ENCODE results near the gene UGP2. TPM values are rescaled to one million over a fixed set of nuclear protein-coding genes. Genes with fewer than 3 reads are reported as not detected.
"Not testable (repeated sequence)": the region's sequence is repeated elsewhere in the genome, so short reads cannot be mapped to it uniquely, and the experiment has no call there.

The UGP2 gene
- total and polyA plus RNA-seq, 4 donors, result 76.2 to 723 (median 261) TPM

DNA sequence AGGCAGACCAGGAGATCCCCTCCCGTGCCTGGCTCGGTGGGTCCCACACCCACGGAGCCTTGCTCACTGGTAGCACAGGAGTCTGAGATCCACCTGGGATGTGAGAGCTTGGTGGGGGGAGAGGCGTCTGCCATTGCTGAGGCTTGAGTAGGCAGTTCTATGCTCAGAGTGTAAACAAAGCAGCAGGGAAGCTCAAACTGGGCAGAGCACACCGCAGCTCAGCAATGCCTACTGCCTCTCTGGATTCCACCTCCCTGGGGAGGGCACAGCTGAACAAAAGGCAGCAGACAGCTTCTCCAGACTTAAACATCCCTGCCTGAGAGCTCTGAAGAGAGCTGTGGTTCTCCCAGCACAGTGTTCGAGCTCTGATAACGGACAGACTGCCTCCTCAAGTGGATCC, 85.1 kb downstream of the UGP2 start:
- H3K27ac ChIP-seq (ENCODE audit: low read depth in 1 of 2, low read length in 2 of 2), result no peak overlapping the region
- no peaks in the 10 kb centered on the region for H3K27me3 ChIP-seq (ENCODE audit: control insufficient read depth in 4 of 4, insufficient read depth in 4 of 4, low read length in 3 of 4)
- no peak overlapping the region for H3K4me3 ChIP-seq (ENCODE audit: low read depth in 1 of 3, low read length in 3 of 3)
- WGBS, result 96% methylated on average over 7 of the region's 7 CpGs
- no peak overlapping the region for H3K9ac ChIP-seq (ENCODE audit: low read depth in 1 of 2, low read length in 2 of 2)
- H3K9me3 ChIP-seq (ENCODE audit: control insufficient read depth in 4 of 4, low read length in 3 of 4), result no peaks in the 10 kb centered on the region
- no peaks in the 10 kb centered on the region for H3K4me1 ChIP-seq (ENCODE audit: control insufficient read depth in 4 of 4, insufficient read depth in 4 of 4, low read length in 3 of 4)
- DNase-seq (ENCODE audit: low spot score), result no peak
- peaks cover 3 to 13% (median 5%) of the 10 kb centered on the region in 4 donors for H3K36me3 ChIP-seq (ENCODE audit: control insufficient read depth in 4 of 4, insufficient read depth in 3 of 4, low read depth in 1 of 4, low read length in 3 of 4)
- TF ChIP-seq HNF4G (IDR thresholded peaks at IDR 0.05) (no peak), SP1 (IDR thresholded peaks at IDR 0.05) (no peak), RAD21 (IDR thresholded peaks at IDR 0.05) (no peak), GABPA (IDR thresholded peaks at IDR 0.05 in 1 of 2, conservative IDR thresholded peaks at IDR 0.05 in 1 of 2) (no peak), FOXA2 (IDR thresholded peaks at IDR 0.05) (no peak), JUND (IDR thresholded peaks at IDR 0.05) (no peak), HNF4A (conservative IDR thresholded peaks at IDR 0.05) (no peak), ZBTB33 (IDR thresholded peaks at IDR 0.05) (no peak), NR2F2 (IDR thresholded peaks at IDR 0.05) (no peak), FOXA1 (IDR thresholded peaks at IDR 0.05) (no peak), RXRA (IDR thresholded peaks at IDR 0.05) (no peak), YY1 (IDR thresholded peaks at IDR 0.05) (no peak), TAF1 (conservative IDR thresholded peaks at IDR 0.05) (no peak), EGR1 (IDR thresholded peaks at IDR 0.05; ENCODE audit: low read depth in 2 of 2) (no peak)
- TF ChIP-seq, protein P1, sequence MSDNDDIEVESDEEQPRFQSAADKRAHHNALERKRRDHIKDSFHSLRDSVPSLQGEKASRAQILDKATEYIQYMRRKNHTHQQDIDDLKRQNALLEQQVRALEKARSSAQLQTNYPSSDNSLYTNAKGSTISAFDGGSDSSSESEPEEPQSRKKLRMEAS (IDR thresholded peaks at IDR 0.05), result no peak
- TF ChIP-seq, protein P2, sequence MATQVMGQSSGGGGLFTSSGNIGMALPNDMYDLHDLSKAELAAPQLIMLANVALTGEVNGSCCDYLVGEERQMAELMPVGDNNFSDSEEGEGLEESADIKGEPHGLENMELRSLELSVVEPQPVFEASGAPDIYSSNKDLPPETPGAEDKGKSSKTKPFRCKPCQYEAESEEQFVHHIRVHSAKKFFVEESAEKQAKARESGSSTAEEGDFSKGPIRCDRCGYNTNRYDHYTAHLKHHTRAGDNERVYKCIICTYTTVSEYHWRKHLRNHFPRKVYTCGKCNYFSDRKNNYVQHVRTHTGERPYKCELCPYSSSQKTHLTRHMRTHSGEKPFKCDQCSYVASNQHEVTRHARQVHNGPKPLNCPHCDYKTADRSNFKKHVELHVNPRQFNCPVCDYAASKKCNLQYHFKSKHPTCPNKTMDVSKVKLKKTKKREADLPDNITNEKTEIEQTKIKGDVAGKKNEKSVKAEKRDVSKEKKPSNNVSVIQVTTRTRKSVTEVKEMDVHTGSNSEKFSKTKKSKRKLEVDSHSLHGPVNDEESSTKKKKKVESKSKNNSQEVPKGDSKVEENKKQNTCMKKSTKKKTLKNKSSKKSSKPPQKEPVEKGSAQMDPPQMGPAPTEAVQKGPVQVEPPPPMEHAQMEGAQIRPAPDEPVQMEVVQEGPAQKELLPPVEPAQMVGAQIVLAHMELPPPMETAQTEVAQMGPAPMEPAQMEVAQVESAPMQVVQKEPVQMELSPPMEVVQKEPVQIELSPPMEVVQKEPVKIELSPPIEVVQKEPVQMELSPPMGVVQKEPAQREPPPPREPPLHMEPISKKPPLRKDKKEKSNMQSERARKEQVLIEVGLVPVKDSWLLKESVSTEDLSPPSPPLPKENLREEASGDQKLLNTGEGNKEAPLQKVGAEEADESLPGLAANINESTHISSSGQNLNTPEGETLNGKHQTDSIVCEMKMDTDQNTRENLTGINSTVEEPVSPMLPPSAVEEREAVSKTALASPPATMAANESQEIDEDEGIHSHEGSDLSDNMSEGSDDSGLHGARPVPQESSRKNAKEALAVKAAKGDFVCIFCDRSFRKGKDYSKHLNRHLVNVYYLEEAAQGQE (IDR thresholded peaks at IDR 0.05), result no peak
- TF ChIP-seq, protein P3, sequence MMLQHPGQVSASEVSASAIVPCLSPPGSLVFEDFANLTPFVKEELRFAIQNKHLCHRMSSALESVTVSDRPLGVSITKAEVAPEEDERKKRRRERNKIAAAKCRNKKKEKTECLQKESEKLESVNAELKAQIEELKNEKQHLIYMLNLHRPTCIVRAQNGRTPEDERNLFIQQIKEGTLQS (IDR thresholded peaks at IDR 0.05), result no peak

DNA sequence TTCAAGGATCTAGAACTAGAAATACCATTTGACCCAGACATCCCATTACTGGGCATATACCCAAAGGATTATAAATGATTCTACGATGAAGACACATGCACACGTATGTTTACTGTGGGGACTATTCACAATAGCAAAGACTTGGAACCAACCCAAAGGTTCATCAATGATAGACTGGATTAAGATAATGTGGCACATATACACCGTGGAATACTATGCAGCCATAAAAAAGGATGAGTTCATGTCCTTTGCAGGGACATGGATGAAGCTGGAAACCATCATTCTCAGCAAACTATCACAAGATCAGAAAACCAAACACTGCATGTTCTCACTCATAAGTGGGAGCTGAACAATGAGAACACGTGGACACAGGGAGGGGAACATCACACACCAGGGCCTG, 90.4 kb downstream of the UGP2 start:
- not testable (repeated sequence) for H3K9me3 ChIP-seq (ENCODE audit: control insufficient read depth in 4 of 4, low read length in 3 of 4); H3K27me3 ChIP-seq (ENCODE audit: control insufficient read depth in 4 of 4, insufficient read depth in 4 of 4, low read length in 3 of 4); H3K4me3 ChIP-seq (ENCODE audit: low read depth in 1 of 3, low read length in 3 of 3); H3K4me1 ChIP-seq (ENCODE audit: control insufficient read depth in 4 of 4, insufficient read depth in 4 of 4, low read length in 3 of 4); DNase-seq (ENCODE audit: low spot score); H3K9ac ChIP-seq (ENCODE audit: low read depth in 1 of 2, low read length in 2 of 2); H3K27ac ChIP-seq (ENCODE audit: low read depth in 1 of 2, low read length in 2 of 2)
- H3K36me3 ChIP-seq (ENCODE audit: control insufficient read depth in 4 of 4, insufficient read depth in 3 of 4, low read depth in 1 of 4, low read length in 3 of 4), result peaks cover 3 to 15% (median 9%) of the 10 kb centered on the region in 4 donors
- 96% methylated on average over 4 of the region's 4 CpGs for WGBS

Small RNA genes within 50 kb of the gene (small RNA-seq; reads per million reads assigned to genes)
- not detected for gene RF01293

Other genes with a start within 250 kb of the UGP2 start
- gene VPS54, start 177.5 kb downstream of the UGP2 start, total RNA-seq, result 10 to 100 TPM; 19.8 to 25.1 TPM
- 1 to 10 TPM; 4.5 to 6.8 TPM for gene VPS54, start 177.5 kb downstream of the UGP2 start, polyA plus RNA-seq

Measured in liver (tissue), 10 donors.